Endothelial cell of umbilical vein (primary cell): Measurements from ENCODE around the gene PLCH1. TPM values are rescaled to one million over a fixed set of nuclear protein-coding genes. Genes with fewer than 3 reads are reported as not detected.

Experiments
- BruUV-seq: library from RNA; stranded (reverse); fragments of 400-500 nt; replicated peaks from 2 replicates; lab custom pipeline; 2021; lab: Mats Ljungman, UMichigan
- CTCF ChIA-PET: fragments of 300-600, 350-600 bp; sonication (Branson Sonifier 250); formaldehyde crosslinking; loops from one replicate; lab custom pipeline; 2021; ENCODE audit warnings: antibody characterized with exemption, inconsistent platforms; lab: Charles Lee
- POLR2A ChIA-PET: fragments of 300-600, 350-600 bp; sonication (Branson Sonifier 250); formaldehyde crosslinking; loops from one replicate; lab custom pipeline; 2021; ENCODE audit warnings: antibody characterized with exemption, inconsistent platforms; lab: Charles Lee
- DNase-seq: peaks from one replicate; pipeline ENCODE4 v3.0.0-alpha.2; 2011; ENCODE audit warnings: low read depth, low spot score
- FAIRE-seq: peaks from 2 replicates; lab custom pipeline; 2011; peaks lifted over from hg19 to GRCh38; lab: Jason Lieb, UNC
- H2AFZ ChIP-seq: 2 replicates; pipeline ENCODE4 v1.6.0; 2012; ENCODE audit warnings: low read depth, low read length, control low read depth, inconsistent platforms
- H3K27ac ChIP-seq: 2 replicates; pipeline ENCODE4 v1.5.1; 2011; ENCODE audit warnings: low read depth, mild to moderate bottlenecking, control low read depth, low read length, moderate library complexity; ENCODE audit not compliant: insufficient read depth
- H3K27me3 ChIP-seq, 2 experiments: 2 replicates each; pipeline versions ENCODE4 v1.6.0 to v1.6.1; 2011; ENCODE audit warnings: low read length in 2 of 2, mixed read lengths in 1 of 2; ENCODE audit not compliant: control insufficient read depth in 2 of 2, insufficient read depth in 2 of 2
- H3K36me3 ChIP-seq, 2 experiments: 2 replicates in 1 of 2; 3 replicates in 1 of 2; pipeline ENCODE4 v1.5.1; 2011; ENCODE audit warnings: low read length in 2 of 2, mild to moderate bottlenecking in 1 of 2, moderate library complexity in 1 of 2; ENCODE audit not compliant: control insufficient read depth in 2 of 2, insufficient read depth in 2 of 2; ENCODE audit errors: extremely low read depth in 1 of 2
- H3K4me1 ChIP-seq: 3 replicates; pipeline ENCODE4 v1.5.1; 2011; ENCODE audit warnings: mild to moderate bottlenecking, low read length; ENCODE audit not compliant: control insufficient read depth, insufficient read depth; ENCODE audit errors: extremely low read depth
- H3K4me2 ChIP-seq: 2 replicates; pipeline ENCODE4 v1.6.1; 2011; ENCODE audit warnings: low read length, control low read depth, mixed read lengths; ENCODE audit not compliant: insufficient read depth
- H3K4me3 ChIP-seq, 3 experiments: fragments of 200-600 bp in 1 of 3; sonication (generic), shearing (Covaris generic) in 1 of 3; replicated peaks in 1 of 3; 2 replicates each; pipeline ENCODE4 v1.5.1; 2011 to 2016; ENCODE audit warnings: control low read depth in 3 of 3, low read length in 3 of 3, mild to moderate bottlenecking in 2 of 3, inconsistent platforms in 1 of 3, low read depth in 1 of 3, moderate library complexity in 1 of 3; ENCODE audit not compliant: insufficient read depth in 1 of 3
- H3K79me2 ChIP-seq: 2 replicates; pipeline ENCODE4 v1.6.0; 2012; ENCODE audit warnings: low read length, inconsistent platforms; ENCODE audit not compliant: control insufficient read depth, insufficient read depth
- H3K9ac ChIP-seq: replicated peaks from 2 replicates; pipeline ENCODE3; 2011; ENCODE audit warnings: low read length, control low read depth; ENCODE audit not compliant: insufficient read depth; ENCODE audit errors: extremely low read depth
- H3K9me1 ChIP-seq: replicated peaks from 3 replicates; pipeline ENCODE4 v1.6.0; 2011; ENCODE audit warnings: mild to moderate bottlenecking, low read length; ENCODE audit not compliant: control insufficient read depth, insufficient read depth; ENCODE audit errors: extremely low read depth
- H3K9me3 ChIP-seq: replicated peaks from 2 replicates; pipeline ENCODE4 v1.5.1; 2012; ENCODE audit warnings: low read length, inconsistent platforms; ENCODE audit not compliant: control insufficient read depth, insufficient read depth
- H4K20me1 ChIP-seq: replicated peaks from 2 replicates; pipeline ENCODE3; 2011; ENCODE audit warnings: mild to moderate bottlenecking, low read length; ENCODE audit not compliant: control insufficient read depth, insufficient read depth; ENCODE audit errors: extremely low read depth
- EZH2 ChIP-seq: IDR thresholded peaks from 2 replicates; pipeline ENCODE4 v1.6.1; 2012; ENCODE audit warnings: borderline replicate concordance, low read depth, mild to moderate bottlenecking, moderate library complexity, low read length, inconsistent platforms; ENCODE audit not compliant: severe bottlenecking
- FOS ChIP-seq: IDR thresholded peaks from 2 replicates; pipeline ENCODE4 v1.6.1; 2011; ENCODE audit warnings: mild to moderate bottlenecking, low read length, moderate library complexity, borderline replicate concordance; ENCODE audit not compliant: insufficient read depth
- GATA2 ChIP-seq: IDR thresholded peaks from 2 replicates; pipeline ENCODE4 v1.7.0; 2011; ENCODE audit warnings: low read depth, mild to moderate bottlenecking, moderate library complexity, mixed read lengths, low read length; ENCODE audit not compliant: insufficient read length, insufficient read depth
- JUN ChIP-seq: IDR thresholded peaks from 2 replicates; pipeline ENCODE4 v1.6.1; 2011; ENCODE audit warnings: borderline replicate concordance, low read depth; ENCODE audit not compliant: insufficient read length, insufficient read depth
- MYC ChIP-seq: IDR thresholded peaks from one replicate; pipeline ENCODE4 v1.6.1; 2011; ENCODE audit warnings: mild to moderate bottlenecking, low read depth, low read length
- POLR2A ChIP-seq: IDR thresholded peaks from 2 replicates; pipeline ENCODE4 v1.6.1; 2012; ENCODE audit warnings: low read depth, mild to moderate bottlenecking, control low read depth, low read length
- POLR2AphosphoS5 ChIP-seq: IDR thresholded peaks from 2 replicates; pipeline ENCODE4 v1.6.1; 2012; ENCODE audit warnings: low read depth, mild to moderate bottlenecking, control low read depth, low read length, moderate library complexity; ENCODE audit not compliant: insufficient read depth
- dilution Hi-C: fragments of 300-500 bp; cut with MboI; formaldehyde crosslinking; loops from one replicate; pipeline ENCODE4 v1.15.0; 2019; ENCODE audit warnings: low sequenced_read_pairs; ENCODE audit not compliant: extremely low pct_ligation_motif_present
- intact Hi-C: fragments of 100-400 bp; cut with micrococcal nuclease; formaldehyde crosslinking; loops from one replicate; pipeline ENCODE4 v1.10.0; 2022
- polyA plus RNA-seq, 4 experiments: library from polyadenylated mRNA; depleted of rRNA in 3 of 4; stranded (reverse) in 3 of 4; unstranded in 1 of 4; fragments of >200 nt; gene quantifications; 2 replicates each; pipeline versions ENCODE4 v1.2.1 to v1.2.3, GENCODE V29; 2011 to 2012; ENCODE audit warnings: missing spikeins in 1 of 4
- total RNA-seq: library from RNA; stranded (reverse); gene quantifications from 2 replicates; pipeline ENCODE4 v1.2.3, GENCODE V29; 2021
- TF ChIP-seq, protein P1 (sequence below), 2 donors: IDR thresholded peaks; 1 replicate in 1 of 2; 2 replicates in 1 of 2; pipeline ENCODE4 v1.5.1; 2011; ENCODE audit warnings: low read length in 2 of 2, mild to moderate bottlenecking in 2 of 2, moderate library complexity in 2 of 2, control low read depth in 1 of 2, inconsistent platforms in 1 of 2, low read depth in 1 of 2; ENCODE audit not compliant: insufficient read depth in 1 of 2; ENCODE audit errors: extremely low read depth in 1 of 2
- TF ChIP-seq, protein P2 (sequence below): IDR thresholded peaks from 2 replicates; pipeline ENCODE4 v1.6.1; 2011; ENCODE audit not compliant: insufficient read depth, insufficient read length

Gene PLCH1
- total and polyA plus RNA-seq, 2 donors (not counting 3 experiments of a cell fraction or from before 2014, with no cell fraction given) = 0.03 TPM; not detected in 1

- DNase-seq (no peak), FAIRE-seq (no peak)
- H3K9me3 ChIP-seq = no peaks in the 10 kb centered on the region
- H2AFZ ChIP-seq = no peak overlapping the region
- no peak overlapping the region for H3K4me3 ChIP-seq
- dilution Hi-C loops = no loop called here
- H3K9me1 ChIP-seq = no peaks in the 10 kb centered on the region
- no peaks in the 10 kb centered on the region for H3K4me1 ChIP-seq
- CTCF ChIA-PET = no interaction called here
- H3K9ac ChIP-seq = no peak overlapping the region
- H3K27me3 ChIP-seq = no peaks in the 10 kb centered on the region
- H3K79me2 ChIP-seq = no peaks in the 10 kb centered on the region
- intact Hi-C loops = no loop called here
- no peak for TF ChIP-seq POLR2AphosphoS5
- TF ChIP-seq, protein P1, sequence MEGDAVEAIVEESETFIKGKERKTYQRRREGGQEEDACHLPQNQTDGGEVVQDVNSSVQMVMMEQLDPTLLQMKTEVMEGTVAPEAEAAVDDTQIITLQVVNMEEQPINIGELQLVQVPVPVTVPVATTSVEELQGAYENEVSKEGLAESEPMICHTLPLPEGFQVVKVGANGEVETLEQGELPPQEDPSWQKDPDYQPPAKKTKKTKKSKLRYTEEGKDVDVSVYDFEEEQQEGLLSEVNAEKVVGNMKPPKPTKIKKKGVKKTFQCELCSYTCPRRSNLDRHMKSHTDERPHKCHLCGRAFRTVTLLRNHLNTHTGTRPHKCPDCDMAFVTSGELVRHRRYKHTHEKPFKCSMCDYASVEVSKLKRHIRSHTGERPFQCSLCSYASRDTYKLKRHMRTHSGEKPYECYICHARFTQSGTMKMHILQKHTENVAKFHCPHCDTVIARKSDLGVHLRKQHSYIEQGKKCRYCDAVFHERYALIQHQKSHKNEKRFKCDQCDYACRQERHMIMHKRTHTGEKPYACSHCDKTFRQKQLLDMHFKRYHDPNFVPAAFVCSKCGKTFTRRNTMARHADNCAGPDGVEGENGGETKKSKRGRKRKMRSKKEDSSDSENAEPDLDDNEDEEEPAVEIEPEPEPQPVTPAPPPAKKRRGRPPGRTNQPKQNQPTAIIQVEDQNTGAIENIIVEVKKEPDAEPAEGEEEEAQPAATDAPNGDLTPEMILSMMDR (IDR thresholded peaks at IDR 0.05; ENCODE audit: extremely low read depth in 1 of 2, insufficient read depth in 1 of 2, low read depth in 1 of 2, low read length in 2 of 2) = no peak
- TF ChIP-seq EZH2 = no peak
- TF ChIP-seq GATA2 = no peak
- no peak for TF ChIP-seq FOS
- TF ChIP-seq, protein P2, sequence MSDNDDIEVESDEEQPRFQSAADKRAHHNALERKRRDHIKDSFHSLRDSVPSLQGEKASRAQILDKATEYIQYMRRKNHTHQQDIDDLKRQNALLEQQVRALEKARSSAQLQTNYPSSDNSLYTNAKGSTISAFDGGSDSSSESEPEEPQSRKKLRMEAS = no peak
- no peak for TF ChIP-seq POLR2A
- TF ChIP-seq JUN = no peak
- no peak for TF ChIP-seq MYC
- H3K36me3 ChIP-seq = no peaks in the 10 kb centered on the region
- H3K27ac ChIP-seq = no peak overlapping the region
- BruUV-seq = no TSS peak
- no peaks in the 10 kb centered on the region for H4K20me1 ChIP-seq
- H3K4me2 ChIP-seq = no peak overlapping the region
- POLR2A ChIA-PET = no interaction called here
Observed at GRCh38 chr3:155772801-155773200, 27.9 kb upstream of the PLCH1 start.
